Astrocyte (in vitro differentiated cells and primary cell): Measurements from ENCODE around the gene DPM3. TPM values are rescaled to one million over a fixed set of nuclear protein-coding genes. Genes with fewer than 3 reads are reported as not detected.

ENCODE experiments used
- DNase-seq: peaks from one replicate; pipeline ENCODE4 v3.0.0-alpha.2; 2010; ENCODE audit warnings: low read depth
- FAIRE-seq: peaks from 2 replicates; lab custom pipeline; 2011; peaks lifted over from hg19 to GRCh38; lab: Jason Lieb, UNC
- H2AFZ ChIP-seq: 2 replicates; pipeline ENCODE4 v1.6.0; 2012; ENCODE audit warnings: low read depth, low read length, inconsistent platforms
- H3K27ac ChIP-seq: 2 replicates; pipeline ENCODE4 v1.5.1; 2011; ENCODE audit warnings: low read depth, low read length, inconsistent platforms
- H3K27me3 ChIP-seq: 2 replicates; pipeline ENCODE4 v1.6.0; 2011; ENCODE audit warnings: low read length, inconsistent platforms; ENCODE audit not compliant: insufficient read depth
- H3K36me3 ChIP-seq: 2 replicates; pipeline ENCODE4 v1.5.1; 2011; ENCODE audit warnings: low read length, inconsistent platforms; ENCODE audit not compliant: insufficient read depth
- H3K4me1 ChIP-seq: 2 replicates; pipeline ENCODE4 v1.5.1; 2011; ENCODE audit warnings: low read length, inconsistent platforms; ENCODE audit not compliant: insufficient read depth
- H3K4me2 ChIP-seq: 2 replicates; pipeline ENCODE4 v1.6.0; 2012; ENCODE audit warnings: low read length, inconsistent platforms
- H3K4me3 ChIP-seq: 2 replicates; pipeline ENCODE4 v1.5.1; 2011; ENCODE audit warnings: low read depth, mild to moderate bottlenecking, low read length, inconsistent platforms; ENCODE audit not compliant: insufficient read depth
- H3K79me2 ChIP-seq: 2 replicates; pipeline ENCODE4 v1.6.0; 2012; ENCODE audit warnings: mild to moderate bottlenecking, low read length, inconsistent platforms; ENCODE audit not compliant: insufficient read depth
- H3K9ac ChIP-seq: 2 replicates; pipeline ENCODE4 v1.6.0; 2012; ENCODE audit warnings: mild to moderate bottlenecking, low read length, inconsistent platforms
- H3K9me3 ChIP-seq: 2 replicates; pipeline ENCODE4 v1.5.1; 2012; ENCODE audit warnings: low read depth, mild to moderate bottlenecking, low read length, inconsistent platforms; ENCODE audit not compliant: insufficient read depth
- H4K20me1 ChIP-seq: 2 replicates; pipeline ENCODE4 v1.6.0; 2012; ENCODE audit warnings: low read length, inconsistent platforms; ENCODE audit not compliant: insufficient read depth
- H3K27ac Mint-ChIP-seq: one replicate; pipeline ENCODE4 v1.8.0; 2021; ENCODE audit warnings: mild to moderate bottlenecking, mixed read lengths; ENCODE audit not compliant: unreplicated experiment
- H3K27me3 Mint-ChIP-seq: one replicate; pipeline ENCODE4 v1.8.0; 2021; ENCODE audit warnings: low read depth, mixed read lengths; ENCODE audit not compliant: unreplicated experiment
- H3K36me3 Mint-ChIP-seq: one replicate; pipeline ENCODE4 v1.8.0; 2021; ENCODE audit warnings: low read depth, mixed read lengths; ENCODE audit not compliant: unreplicated experiment
- H3K4me1 Mint-ChIP-seq: one replicate; pipeline ENCODE4 v1.8.0; 2021; ENCODE audit warnings: low read depth, mixed read lengths; ENCODE audit not compliant: unreplicated experiment
- H3K4me3 Mint-ChIP-seq: one replicate; pipeline ENCODE4 v1.8.0; 2021; ENCODE audit warnings: mild to moderate bottlenecking, moderate library complexity, mixed read lengths; ENCODE audit not compliant: unreplicated experiment
- H3K9me3 Mint-ChIP-seq: one replicate; pipeline ENCODE4 v1.8.0; 2021; ENCODE audit warnings: mild to moderate bottlenecking, mixed read lengths; ENCODE audit not compliant: unreplicated experiment
- CTCF ChIP-seq: IDR thresholded peaks from 2 replicates; pipeline ENCODE4 v1.5.1; 2011; ENCODE audit warnings: low read depth, mild to moderate bottlenecking, inconsistent platforms, low read length, moderate library complexity; ENCODE audit not compliant: insufficient read depth
- EZH2 ChIP-seq: IDR thresholded peaks from 2 replicates; pipeline ENCODE4 v1.6.1; 2012; ENCODE audit warnings: mild to moderate bottlenecking, low read length, inconsistent platforms; ENCODE audit not compliant: insufficient read depth
- total RNA-seq: library from RNA; stranded (reverse); gene quantifications from 2 replicates; pipeline ENCODE4 v1.2.1, GENCODE V29; 2021

The DPM3 gene
- total RNA-seq, 1 donor from 2014 or later, result 31.0 TPM

- H3K27ac ChIP-seq, result no peak overlapping the region
- H3K4me2 ChIP-seq, result no peak overlapping the region
Observed at GRCh38 chr1:155184835-155185782, 44.8 kb upstream of the DPM3 start.

GRCh38 chr1:155184351-155184811, 44.0 kb upstream of the DPM3 start:
- Mint-ChIP-seq H3K4me1 (peaks cover 2% of the 10 kb centered on the region), H3K27me3 (peaks cover 1% of the 10 kb centered on the region), H3K36me3 (peaks cover 14% of the 10 kb centered on the region), H3K27ac (no peak overlapping the region), H3K9me3 (peaks cover 3% of the 10 kb centered on the region), H3K4me3 (no peak overlapping the region)
- Histone ChIP-seq H3K4me1 (no peaks in the 10 kb centered on the region), H3K9ac (no peak overlapping the region), H4K20me1 (no peaks in the 10 kb centered on the region), H3K4me2 (no peak overlapping the region), H3K27ac (no peak overlapping the region), H3K4me3 (no peak overlapping the region), H3K36me3 (peaks cover 6% of the 10 kb centered on the region), H3K9me3 (no peaks in the 10 kb centered on the region), H3K27me3 (no peaks in the 10 kb centered on the region), H2AFZ (no peak overlapping the region), H3K79me2 (no peaks in the 10 kb centered on the region)
- no peak for DNase-seq
- no peak for FAIRE-seq
- TF ChIP-seq CTCF, result no peak

More at GRCh38 chr1:155184835-155185782, 44.8 kb upstream of the DPM3 start:
- TF ChIP-seq EZH2, result no peak
- TF ChIP-seq CTCF, result no peak
- Histone ChIP-seq H3K4me3 (no peak overlapping the region), H3K9me3 (no peaks in the 10 kb centered on the region), H3K4me1 (no peaks in the 10 kb centered on the region), H3K9ac (no peak overlapping the region), H4K20me1 (no peaks in the 10 kb centered on the region), H3K36me3 (peaks cover 6% of the 10 kb centered on the region), H3K79me2 (no peaks in the 10 kb centered on the region), H3K27me3 (no peaks in the 10 kb centered on the region), H2AFZ (no peak overlapping the region)
- Mint-ChIP-seq H3K36me3 (peaks cover 14% of the 10 kb centered on the region), H3K27me3 (peaks cover 1% of the 10 kb centered on the region), H3K27ac (no peak overlapping the region), H3K4me3 (no peak overlapping the region), H3K4me1 (peaks cover 2% of the 10 kb centered on the region), H3K9me3 (peaks cover 3% of the 10 kb centered on the region)
- FAIRE-seq (no peak), DNase-seq (no peak)
